ENCODE data around the gene EBLN1.

EBLN1 gene

GRCh38 chr10:22210267-22210666, 7.5 kb downstream of the EBLN1 start:
- TF ChIP-seq POLR2A (IDR thresholded peaks at IDR 0.05; ENCODE audit: low read depth, low read length): no peak
- FAIRE-seq (no peak), DNase-seq (ENCODE audit: insufficient read length, low spot score) (no peak)

GRCh38 chr10:22193945-22194344, 23.9 kb downstream of the EBLN1 start:
- no peak for TF ChIP-seq POLR2A (IDR thresholded peaks at IDR 0.05; ENCODE audit: low read depth, low read length)
- no peak for DNase-seq (ENCODE audit: insufficient read length, low spot score)
- FAIRE-seq: no peak

- no peak for TF ChIP-seq POLR2A (IDR thresholded peaks at IDR 0.05; ENCODE audit: low read depth, low read length)
- FAIRE-seq: no peak
Observed at GRCh38 chr10:22185586-22185985, 32.2 kb downstream of the EBLN1 start.

GRCh38 chr10:22183771-22184461, 33.9 kb downstream of the EBLN1 start:
- TF ChIP-seq POLR2A (IDR thresholded peaks at IDR 0.05; ENCODE audit: low read depth, low read length): no peak
- FAIRE-seq (no peak), DNase-seq (ENCODE audit: insufficient read length, low spot score) (no peak)

More at GRCh38 chr10:22185586-22185985, 32.2 kb downstream of the EBLN1 start:
- DNase-seq (ENCODE audit: insufficient read length, low spot score): no peak

GRCh38 chr10:22180724-22181123, 37.1 kb downstream of the EBLN1 start:
- FAIRE-seq: no peak
- DNase-seq (ENCODE audit: insufficient read length, low spot score): no peak
- TF ChIP-seq POLR2A (IDR thresholded peaks at IDR 0.05; ENCODE audit: low read depth, low read length): no peak

- TF ChIP-seq POLR2A (IDR thresholded peaks at IDR 0.05; ENCODE audit: low read depth, low read length): no peak
- FAIRE-seq (no peak), DNase-seq (ENCODE audit: insufficient read length, low spot score) (no peak)
Observed at GRCh38 chr10:22174442-22174841, 43.4 kb downstream of the EBLN1 start.

GRCh38 chr10:22171131-22171530, 46.7 kb downstream of the EBLN1 start:
- no peak for DNase-seq (ENCODE audit: insufficient read length, low spot score)
- TF ChIP-seq POLR2A (IDR thresholded peaks at IDR 0.05; ENCODE audit: low read depth, low read length): no peak
- FAIRE-seq: no peak

GRCh38 chr10:22170582-22170981, 47.2 kb downstream of the EBLN1 start:
- TF ChIP-seq POLR2A (IDR thresholded peaks at IDR 0.05; ENCODE audit: low read depth, low read length): no peak
- FAIRE-seq: no peak

GRCh38 chr10:22159979-22160378, 57.8 kb downstream of the EBLN1 start:
- no peak for FAIRE-seq
- TF ChIP-seq POLR2A (IDR thresholded peaks at IDR 0.05; ENCODE audit: low read depth, low read length): no peak
- no peak for DNase-seq (ENCODE audit: insufficient read length, low spot score)

More at GRCh38 chr10:22170582-22170981, 47.2 kb downstream of the EBLN1 start:
- DNase-seq (ENCODE audit: insufficient read length, low spot score): no peak

GRCh38 chr10:22159180-22159579, 58.6 kb downstream of the EBLN1 start:
- FAIRE-seq (no peak), DNase-seq (ENCODE audit: insufficient read length, low spot score) (no peak)
- no peak for TF ChIP-seq POLR2A (IDR thresholded peaks at IDR 0.05; ENCODE audit: low read depth, low read length)

Data from H54 (cell line).